HG03520 (cell line): ENCODE results near the gene ANO4.
"Not testable (repeated sequence)": the region's sequence is repeated elsewhere in the genome, so short reads cannot be mapped to it uniquely, and the experiment has no call there.

Experiments
- ATAC-seq: cut with Tn5 transposase; IDR thresholded peaks from one replicate; pipeline ENCODE4 v1.9.1; 2021; ENCODE audit warnings: mild to moderate bottlenecking, moderate library complexity; ENCODE audit not compliant: unreplicated experiment

Gene ANO4

GRCh38 chr12:101077791-101078528, 283.4 kb downstream of the ANO4 start:
- no peak for ATAC-seq

GRCh38 chr12:101078536-101079285, 284.1 kb downstream of the ANO4 start:
- ATAC-seq = no peak

GRCh38 chr12:101082706-101083105, 288.1 kb downstream of the ANO4 start:
- no peak for ATAC-seq

GRCh38 chr12:101086490-101087135, 292.0 kb downstream of the ANO4 start:
- no peak for ATAC-seq

- ATAC-seq = no peak
These were observed 293.3 kb downstream of the ANO4 start for GRCh38 chr12:101087920-101088319.

- ATAC-seq = no peak
These were observed 294.7 kb downstream of the ANO4 start for GRCh38 chr12:101089271-101089670.

GRCh38 chr12:101090222-101090621, 295.6 kb downstream of the ANO4 start:
- not testable (repeated sequence) for ATAC-seq

- ATAC-seq = no peak
These were observed 303.4 kb downstream of the ANO4 start for GRCh38 chr12:101097829-101098580.

GRCh38 chr12:101107032-101107763, 312.6 kb downstream of the ANO4 start:
- ATAC-seq = no peak

GRCh38 chr12:101108130-101108529, 313.6 kb downstream of the ANO4 start:
- no peak for ATAC-seq

GRCh38 chr12:101110866-101111265, 316.3 kb downstream of the ANO4 start:
- ATAC-seq = no peak

- no peak for ATAC-seq
These were observed 316.9 kb downstream of the ANO4 start for GRCh38 chr12:101111441-101111840.

GRCh38 chr12:101115326-101115725, 320.8 kb downstream of the ANO4 start:
- no peak for ATAC-seq

- no peak for ATAC-seq
These were observed 322.3 kb downstream of the ANO4 start for GRCh38 chr12:101116911-101117310.

GRCh38 chr12:101117842-101118241, 323.3 kb downstream of the ANO4 start:
- ATAC-seq = no peak

- ATAC-seq = no peak
These were observed 333.1 kb downstream of the ANO4 start for GRCh38 chr12:101127521-101128219.

- not testable (repeated sequence) for ATAC-seq
These were observed 351.3 kb downstream of the ANO4 start for GRCh38 chr12:101145777-101146431.

- no peak for ATAC-seq
These were observed 370.7 kb downstream of the ANO4 start for GRCh38 chr12:101165319-101165718.

- ATAC-seq = no peak
These were observed 372.3 kb downstream of the ANO4 start for GRCh38 chr12:101166866-101167265.
